ENCODE data around the gene FBXO27.

DNA sequence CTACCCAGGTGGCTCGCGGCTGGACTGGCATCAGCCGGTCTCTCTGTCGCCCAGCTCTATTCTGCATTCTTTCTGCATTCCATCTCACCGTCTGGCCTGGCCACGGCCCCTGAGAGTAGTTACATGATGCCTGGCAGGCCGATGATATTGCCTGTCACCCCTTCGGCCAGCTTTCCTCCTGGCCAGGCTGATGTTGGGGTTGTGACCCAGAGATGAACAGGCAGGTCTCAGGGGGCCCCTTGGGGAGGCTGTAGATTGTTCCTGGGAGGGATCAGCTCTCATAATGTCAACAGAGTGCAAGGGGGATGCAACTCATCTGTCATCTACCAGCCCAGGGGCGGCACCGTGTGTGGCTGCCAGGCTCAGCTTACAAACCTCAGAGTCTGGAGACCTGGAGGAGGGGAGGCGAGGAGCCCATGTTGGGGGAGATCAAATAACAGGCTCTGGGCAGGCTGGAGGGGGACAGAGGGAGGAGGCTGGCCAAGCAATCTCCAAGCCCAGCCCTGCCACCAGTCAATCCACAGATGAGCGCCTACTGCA lies 43.2 kb downstream of the FBXO27 start:
- TF ChIP-seq MXI1 (IDR thresholded peaks at IDR 0.05; ENCODE audit: borderline replicate concordance, low read depth, low read length), result no peak
- no peak for TF ChIP-seq RAD21 (IDR thresholded peaks at IDR 0.05; ENCODE audit: low read length)
- no peak for TF ChIP-seq CTCF (conservative IDR thresholded peaks at IDR 0.05; ENCODE audit: low read depth, low read length)
- TF ChIP-seq SMC3 (IDR thresholded peaks at IDR 0.05; ENCODE audit: low read depth, low read length), result no peak

Data from IMR-90 (cell line).